Parathyroid adenoma (tissue), 2 donors: Measurements from ENCODE around the gene MYO9A.

Experiments used
- H2AFZ ChIP-seq: fragments of 300-600 bp; sonication (generic); one replicate; pipeline ENCODE4 v1.7.0; 2017; ENCODE audit warnings: antibody characterized with exemption, mild to moderate bottlenecking
- H3K27ac ChIP-seq: fragments of 300-600 bp; sonication (generic); one replicate; pipeline ENCODE4 v1.7.0; 2017
- H3K27me3 ChIP-seq: fragments of 300-600 bp; sonication (generic); one replicate; pipeline ENCODE4 v1.7.0; 2017; ENCODE audit warnings: low read length; ENCODE audit not compliant: control insufficient read depth, insufficient read depth
- H3K36me3 ChIP-seq: fragments of 300-600 bp; sonication (generic); one replicate; pipeline ENCODE4 v1.7.0; 2017; ENCODE audit warnings: low read length; ENCODE audit not compliant: control insufficient read depth, insufficient read depth
- H3K4me1 ChIP-seq: fragments of 300-600 bp; sonication (generic); one replicate; pipeline ENCODE4 v1.7.0; 2017; ENCODE audit warnings: control low read depth
- H3K4me2 ChIP-seq: fragments of 300-600 bp; sonication (generic); one replicate; pipeline ENCODE4 v1.7.0; 2017; ENCODE audit warnings: low read length
- H3K4me3 ChIP-seq: fragments of 300-600 bp; sonication (generic); one replicate; pipeline ENCODE4 v1.7.0; 2017; ENCODE audit warnings: low read depth, low read length
- H3K79me2 ChIP-seq: fragments of 300-600 bp; sonication (generic); one replicate; pipeline ENCODE4 v1.7.0; 2017; ENCODE audit warnings: control low read depth
- H3K9ac ChIP-seq: fragments of 300-600 bp; sonication (generic); one replicate; pipeline ENCODE4 v1.7.0; 2017; ENCODE audit warnings: mild to moderate bottlenecking
- H3K9me3 ChIP-seq: fragments of 300-600 bp; sonication (generic); one replicate; pipeline ENCODE4 v1.7.0; 2017; ENCODE audit warnings: low read length; ENCODE audit not compliant: control insufficient read depth
- TF ChIP-seq, protein P1 (sequence below): fragments of 300-600 bp; sonication (generic); IDR thresholded peaks from one replicate; pipeline ENCODE4 v1.7.0; 2017; ENCODE audit warnings: antibody characterized with exemption, mild to moderate bottlenecking
- donor health status: primary hyperparathyroidism.

MYO9A gene

DNA sequence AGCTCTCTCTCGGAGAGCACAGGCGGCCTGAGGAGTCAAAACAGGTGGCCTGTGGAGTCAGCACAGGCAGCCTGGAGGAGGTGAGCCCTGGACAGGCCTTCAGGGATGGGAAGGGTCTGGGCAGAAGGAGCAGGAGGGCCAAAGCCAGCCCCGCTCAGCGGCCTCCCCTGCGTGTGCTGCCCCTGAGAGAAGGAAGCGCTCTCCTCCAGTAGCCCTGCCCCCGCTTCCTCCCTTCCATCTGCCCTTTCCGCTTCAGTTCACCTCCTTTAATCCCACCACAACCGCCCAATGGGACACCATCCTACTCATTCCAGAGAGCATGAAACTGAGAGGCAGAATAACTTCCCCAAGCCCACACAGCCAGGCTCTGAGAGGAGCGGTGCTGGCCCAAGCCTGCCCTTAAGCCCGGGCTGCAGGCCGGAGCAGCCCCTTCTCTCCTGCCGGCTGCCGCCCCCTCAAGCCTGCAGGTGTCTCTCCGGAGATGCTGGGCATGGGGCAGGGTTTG is 310.8 kb downstream of the MYO9A start:
- Histone ChIP-seq H3K4me3 (no peak overlapping the region), H3K4me2 (no peak overlapping the region), H3K9me3 (no peaks in the 10 kb centered on the region), H3K36me3 (no peaks in the 10 kb centered on the region), H3K79me2 (no peaks in the 10 kb centered on the region), H2AFZ (no peak overlapping the region), H3K4me1 (peaks cover 5% of the 10 kb centered on the region), H3K9ac (no peak overlapping the region), H3K27ac (no peak overlapping the region), H3K27me3 (no peaks in the 10 kb centered on the region)
- TF ChIP-seq, protein P1, sequence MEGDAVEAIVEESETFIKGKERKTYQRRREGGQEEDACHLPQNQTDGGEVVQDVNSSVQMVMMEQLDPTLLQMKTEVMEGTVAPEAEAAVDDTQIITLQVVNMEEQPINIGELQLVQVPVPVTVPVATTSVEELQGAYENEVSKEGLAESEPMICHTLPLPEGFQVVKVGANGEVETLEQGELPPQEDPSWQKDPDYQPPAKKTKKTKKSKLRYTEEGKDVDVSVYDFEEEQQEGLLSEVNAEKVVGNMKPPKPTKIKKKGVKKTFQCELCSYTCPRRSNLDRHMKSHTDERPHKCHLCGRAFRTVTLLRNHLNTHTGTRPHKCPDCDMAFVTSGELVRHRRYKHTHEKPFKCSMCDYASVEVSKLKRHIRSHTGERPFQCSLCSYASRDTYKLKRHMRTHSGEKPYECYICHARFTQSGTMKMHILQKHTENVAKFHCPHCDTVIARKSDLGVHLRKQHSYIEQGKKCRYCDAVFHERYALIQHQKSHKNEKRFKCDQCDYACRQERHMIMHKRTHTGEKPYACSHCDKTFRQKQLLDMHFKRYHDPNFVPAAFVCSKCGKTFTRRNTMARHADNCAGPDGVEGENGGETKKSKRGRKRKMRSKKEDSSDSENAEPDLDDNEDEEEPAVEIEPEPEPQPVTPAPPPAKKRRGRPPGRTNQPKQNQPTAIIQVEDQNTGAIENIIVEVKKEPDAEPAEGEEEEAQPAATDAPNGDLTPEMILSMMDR = no peak

DNA sequence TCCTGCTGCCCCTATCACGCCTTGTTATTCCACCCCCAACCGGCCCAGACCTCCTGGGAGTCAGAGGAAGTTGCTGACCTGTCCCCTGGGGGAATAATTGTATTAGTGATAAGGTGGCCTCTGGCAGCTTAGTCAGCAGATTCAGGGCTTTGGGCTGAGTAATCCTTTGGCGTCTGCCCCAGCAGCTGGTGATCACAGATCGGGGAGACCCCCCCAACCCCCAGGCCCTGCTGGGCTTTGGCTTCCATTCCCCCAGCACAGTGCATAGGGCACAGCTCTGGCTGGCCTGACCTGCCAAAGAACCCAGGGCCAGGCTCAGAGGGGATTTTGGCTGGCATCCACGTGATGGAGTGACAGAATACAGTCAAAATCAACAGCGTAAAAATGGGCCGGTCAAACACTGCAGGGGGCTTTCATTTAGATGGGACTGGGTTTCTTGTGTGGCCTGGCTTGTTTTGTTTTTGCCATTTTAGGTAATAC is 311.5 kb downstream of the MYO9A start:
- Histone ChIP-seq H2AFZ (no peak overlapping the region), H3K27ac (no peak overlapping the region), H3K36me3 (no peaks in the 10 kb centered on the region), H3K4me1 (peaks cover 5% of the 10 kb centered on the region), H3K27me3 (no peaks in the 10 kb centered on the region), H3K9ac (no peak overlapping the region), H3K9me3 (no peaks in the 10 kb centered on the region), H3K79me2 (no peaks in the 10 kb centered on the region), H3K4me2 (no peak overlapping the region), H3K4me3 (no peak overlapping the region)
- TF ChIP-seq, protein P1 = no peak

DNA sequence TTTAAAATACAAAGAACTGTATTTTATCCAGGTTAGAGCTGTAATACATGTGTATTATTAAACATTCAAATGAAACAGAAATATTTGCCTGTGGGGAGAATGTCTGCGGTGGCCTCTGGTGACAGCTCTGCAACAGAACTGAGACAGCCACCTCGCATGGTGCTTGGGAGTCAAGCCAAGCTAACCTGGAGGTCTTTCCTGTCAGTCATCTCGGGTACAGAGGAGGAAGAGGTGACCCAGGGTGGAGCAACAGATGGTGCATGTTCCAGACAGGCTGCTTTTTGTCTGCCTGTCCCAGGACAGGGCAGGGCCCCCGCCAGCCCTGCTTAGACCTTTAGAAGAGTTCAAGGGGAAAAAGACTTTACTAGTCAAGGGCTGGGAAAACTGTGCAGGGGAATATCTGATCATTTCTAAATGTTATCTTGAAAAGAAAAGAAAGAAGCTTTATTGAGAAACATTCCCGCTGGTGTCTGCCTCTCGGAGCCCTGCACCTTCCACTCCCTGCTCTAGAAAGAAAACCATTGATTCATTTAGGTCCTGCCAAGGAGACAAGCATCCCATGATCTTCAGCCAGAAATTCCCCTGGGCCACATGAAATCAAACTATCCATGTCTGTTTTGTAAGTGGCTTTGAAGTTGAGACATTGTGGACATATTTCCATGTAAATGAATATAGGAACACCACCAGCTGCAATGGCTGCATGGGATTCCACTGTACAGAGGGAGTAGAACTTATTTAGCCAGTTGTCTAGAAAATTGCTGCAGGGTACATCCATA is 313.1 kb downstream of the MYO9A start:
- TF ChIP-seq, protein P1 = no peak
- Histone ChIP-seq H3K4me3 (no peak overlapping the region), H3K9me3 (no peaks in the 10 kb centered on the region), H2AFZ (no peak overlapping the region), H3K9ac (no peak overlapping the region), H3K27ac (no peak overlapping the region), H3K4me1 (peaks cover 5% of the 10 kb centered on the region), H3K36me3 (no peaks in the 10 kb centered on the region), H3K27me3 (no peaks in the 10 kb centered on the region), H3K79me2 (no peaks in the 10 kb centered on the region), H3K4me2 (no peak overlapping the region)

DNA sequence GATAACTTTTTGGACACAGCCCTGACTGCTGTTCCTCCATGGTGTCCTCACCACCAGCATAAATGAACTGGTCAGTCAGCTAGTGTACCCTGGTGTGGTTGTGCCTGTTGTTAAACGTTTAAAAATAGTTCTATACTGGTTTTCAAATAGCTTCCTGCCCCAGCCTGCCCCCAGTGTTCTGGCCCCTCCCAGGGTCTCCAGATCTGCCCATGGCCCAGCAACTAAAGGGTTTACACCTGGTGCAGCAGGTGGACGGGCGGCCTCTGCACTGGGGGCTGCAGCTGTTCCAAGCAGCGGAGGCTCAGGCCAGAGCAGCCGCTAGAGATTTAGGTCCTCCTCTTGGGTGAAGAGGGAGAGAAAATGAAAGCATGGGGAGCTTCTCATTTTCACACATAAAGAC is 313.7 kb downstream of the MYO9A start:
- no peak overlapping the region for H3K27ac ChIP-seq
- H3K79me2 ChIP-seq = no peaks in the 10 kb centered on the region
- TF ChIP-seq, protein P1 = no peak
- peaks cover 5% of the 10 kb centered on the region for H3K4me1 ChIP-seq
- H3K9ac ChIP-seq = no peak overlapping the region
- no peaks in the 10 kb centered on the region for H3K27me3 ChIP-seq
- H2AFZ ChIP-seq = no peak overlapping the region
- H3K36me3 ChIP-seq = no peaks in the 10 kb centered on the region
- H3K4me3 ChIP-seq = no peak overlapping the region
- H3K9me3 ChIP-seq = no peaks in the 10 kb centered on the region
- no peak overlapping the region for H3K4me2 ChIP-seq

DNA sequence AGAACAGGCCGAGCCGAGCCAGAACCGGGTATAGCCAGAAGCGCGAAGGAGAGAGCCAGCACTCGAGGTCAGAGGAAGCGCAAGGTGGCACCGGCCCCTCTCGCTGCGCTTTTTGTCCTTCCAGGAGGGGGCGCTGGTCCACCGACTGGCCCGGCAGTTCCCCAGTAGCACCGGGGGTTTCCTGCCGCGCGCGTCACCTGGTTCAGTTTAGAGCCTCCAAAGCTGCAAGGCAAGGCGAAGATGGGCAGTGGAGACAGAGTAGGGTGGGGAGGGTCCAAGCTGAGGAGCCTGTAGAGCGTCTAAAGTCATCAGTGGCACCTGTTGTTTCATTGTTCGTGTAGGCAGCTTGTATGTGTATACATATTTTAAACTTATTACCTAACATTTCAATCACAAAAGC is 315.2 kb downstream of the MYO9A start:
- Histone ChIP-seq H3K4me2 (no peak overlapping the region), H3K9me3 (no peaks in the 10 kb centered on the region), H3K79me2 (no peaks in the 10 kb centered on the region), H3K27me3 (no peaks in the 10 kb centered on the region), H3K4me3 (no peak overlapping the region), H3K9ac (no peak overlapping the region), H3K27ac (no peak overlapping the region), H2AFZ (no peak overlapping the region), H3K4me1 (peaks cover 5% of the 10 kb centered on the region), H3K36me3 (no peaks in the 10 kb centered on the region)
- TF ChIP-seq, protein P1 = no peak
